GM19238 (cell line): Measurements from ENCODE around the gene DNAJC24.

Experiments used
- DNase-seq: peaks from one replicate; pipeline ENCODE4 v3.0.0; 2011; ENCODE audit warnings: low spot score; ENCODE audit not compliant: insufficient read length

The DNAJC24 gene

DNA sequence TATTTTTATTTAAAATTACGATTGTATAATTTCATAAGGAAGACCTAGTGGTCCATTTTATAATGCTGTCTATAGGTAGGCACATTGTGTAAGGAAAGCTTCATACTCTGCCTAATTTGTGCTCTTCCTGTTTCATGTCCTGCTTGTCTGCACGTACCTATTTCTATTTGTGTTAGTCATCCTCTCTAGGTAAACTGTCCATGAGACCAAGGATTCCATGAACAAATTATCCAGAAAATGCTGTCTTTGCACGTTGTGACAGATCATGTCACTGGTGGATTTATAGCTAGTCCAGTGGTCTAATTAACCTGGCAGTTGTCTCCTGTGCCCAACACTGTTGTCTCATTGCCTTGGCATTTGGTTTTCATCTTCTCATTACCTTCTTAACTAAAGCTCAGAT, 44.7 kb downstream of the DNAJC24 start:
- no peak for DNase-seq

DNA sequence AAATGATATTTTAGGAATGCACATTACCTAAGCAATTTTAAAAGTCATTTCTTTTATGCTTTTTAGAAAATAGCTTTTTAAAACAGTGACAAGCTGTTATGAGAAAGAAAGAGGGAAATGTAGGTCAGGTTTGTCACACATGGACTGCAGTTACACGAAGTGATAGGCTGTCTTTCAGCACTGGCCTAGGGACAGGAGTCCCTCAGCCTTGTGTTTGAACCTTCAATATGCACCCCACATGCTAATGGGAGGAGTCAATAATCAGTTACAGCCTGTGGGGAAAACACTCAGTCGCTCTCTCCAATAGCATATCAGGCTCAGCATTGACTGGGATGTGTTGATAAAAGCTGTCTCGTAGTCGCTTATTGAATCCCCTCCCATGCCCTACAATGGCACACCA, 45.8 kb downstream of the DNAJC24 start:
- DNase-seq, result no peak

DNA sequence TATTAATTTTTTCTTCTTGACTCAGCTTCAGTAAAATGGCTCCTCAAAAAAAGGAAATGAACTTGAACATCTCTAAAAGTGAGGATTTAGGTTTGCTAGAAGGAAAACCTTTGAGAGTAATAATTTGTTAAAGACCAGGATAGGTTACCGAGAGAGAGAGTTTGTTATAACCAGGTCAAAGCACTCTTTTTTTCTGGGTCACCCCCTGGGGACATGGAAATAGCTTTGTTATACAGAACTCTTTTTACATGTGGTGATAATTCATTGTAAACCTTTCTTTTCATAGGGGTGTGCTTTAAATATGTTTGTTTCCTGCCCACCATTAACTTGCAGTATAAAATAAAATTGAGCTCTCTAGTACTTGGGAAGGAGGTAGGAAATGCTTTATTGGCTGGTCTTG, 47.7 kb downstream of the DNAJC24 start:
- no peak for DNase-seq

DNA sequence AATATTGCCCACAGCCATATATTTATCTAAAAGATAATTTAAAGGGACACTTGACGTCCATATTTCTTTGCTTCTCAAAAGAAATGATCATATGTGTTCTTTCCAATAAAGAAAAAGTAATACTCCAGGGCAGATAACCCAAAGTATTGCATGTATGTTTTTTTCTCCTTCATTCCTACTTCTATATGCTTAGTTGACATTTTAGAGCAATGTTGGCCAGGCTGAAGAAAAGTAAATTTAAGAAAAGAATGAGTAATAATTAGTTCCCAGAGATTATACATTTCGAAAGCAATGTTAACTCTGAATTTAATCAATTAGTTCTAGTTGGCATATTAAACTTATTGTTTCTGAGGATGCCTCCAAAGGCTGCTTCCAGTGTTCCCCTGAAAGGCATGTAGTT, 48.2 kb downstream of the DNAJC24 start:
- DNase-seq, result no peak

DNA sequence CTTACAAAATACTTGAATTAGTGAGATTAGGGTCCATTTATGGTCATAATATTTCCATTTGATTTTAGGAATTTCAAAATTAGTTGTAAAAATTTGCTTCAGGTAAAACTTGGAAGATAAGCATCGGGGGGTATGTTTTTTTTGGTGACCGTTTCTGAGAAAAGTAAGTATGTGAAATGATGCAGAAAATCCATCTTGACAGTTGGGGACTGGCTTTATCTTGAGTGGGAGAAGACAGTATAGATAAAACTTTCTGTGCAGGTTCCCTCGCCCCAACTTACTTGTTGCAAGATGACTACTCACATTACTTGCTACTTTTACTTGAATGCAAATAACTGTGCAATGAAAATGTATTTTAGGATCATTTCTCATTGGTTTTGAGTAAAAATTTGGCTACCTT, 49.5 kb downstream of the DNAJC24 start:
- DNase-seq, result no peak

DNA sequence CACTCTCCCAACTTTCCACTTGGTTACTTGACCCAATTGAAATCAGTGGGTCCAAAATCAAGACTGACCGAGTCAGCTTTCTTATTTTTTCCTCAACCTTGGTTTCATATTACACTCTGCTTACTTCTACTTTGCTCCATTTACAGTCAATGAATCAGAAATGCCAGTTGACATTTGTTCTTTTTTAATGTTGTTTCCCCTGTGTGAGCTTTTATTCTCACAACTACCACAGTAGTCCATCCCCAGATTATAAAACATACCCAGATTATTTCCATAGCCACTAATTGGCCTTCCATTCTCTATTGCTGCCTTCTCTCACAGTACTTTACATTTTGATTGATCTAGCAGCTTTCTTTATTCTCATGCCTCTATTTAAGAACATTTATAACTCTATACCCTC, 50.0 kb downstream of the DNAJC24 start:
- DNase-seq, result no peak

DNA sequence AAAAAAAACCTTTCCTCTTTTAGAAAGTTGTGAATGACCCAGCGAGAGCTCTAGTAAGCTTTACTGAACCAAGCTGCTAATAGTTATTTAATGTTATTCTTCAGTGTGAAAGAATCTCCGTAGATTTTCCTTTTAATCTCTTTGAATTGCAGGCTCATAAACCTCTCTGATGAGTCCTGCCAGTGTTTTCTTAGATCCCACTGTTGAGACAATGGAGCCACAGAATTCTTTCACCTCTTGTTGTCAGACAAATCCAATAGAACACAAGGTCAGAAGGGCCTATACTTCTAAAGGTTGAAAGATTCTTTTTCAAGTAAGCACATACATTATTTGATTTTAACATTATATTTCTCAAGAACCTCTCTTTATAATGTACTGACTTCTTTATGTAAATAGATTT, 52.2 kb downstream of the DNAJC24 start:
- no peak for DNase-seq

DNA sequence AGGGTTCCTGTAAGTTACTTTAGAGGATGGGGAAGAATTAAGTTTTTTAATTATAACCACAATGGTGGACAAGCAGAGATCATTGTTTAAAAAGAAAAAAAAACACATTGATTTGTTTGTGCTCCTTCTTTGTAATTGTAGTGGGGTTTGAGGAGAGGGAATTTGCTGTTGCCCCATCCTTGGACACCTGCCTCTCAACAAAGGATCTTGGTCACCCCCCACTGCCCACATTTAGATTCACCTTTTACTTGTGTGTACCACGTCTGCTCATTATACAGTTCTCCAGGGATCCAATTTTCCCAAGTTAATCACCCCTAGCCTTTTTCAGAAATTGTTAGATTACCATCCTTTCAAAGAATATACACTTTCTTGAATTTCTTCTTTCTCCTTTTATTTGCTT, 53.0 kb downstream of the DNAJC24 start:
- DNase-seq, result no peak

DNA sequence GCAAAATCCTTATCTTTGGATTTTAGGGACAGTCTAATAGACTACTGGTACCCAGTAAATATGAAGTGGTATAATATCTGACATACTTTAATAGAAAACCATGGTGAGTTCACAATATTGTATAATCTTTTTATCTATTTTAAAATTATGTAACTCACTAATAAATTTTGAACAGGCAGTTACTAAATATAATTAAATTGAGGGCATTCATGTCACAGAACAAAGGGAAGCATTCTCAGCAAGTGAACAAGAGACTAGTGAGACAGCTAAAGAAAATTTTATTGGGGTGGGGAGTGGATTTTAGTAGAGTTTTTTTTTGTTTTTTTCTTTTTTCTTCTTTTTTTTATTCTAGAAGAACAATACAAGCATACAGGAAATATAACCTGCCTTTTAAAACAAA, 55.0 kb downstream of the DNAJC24 start:
- no peak for DNase-seq

DNA sequence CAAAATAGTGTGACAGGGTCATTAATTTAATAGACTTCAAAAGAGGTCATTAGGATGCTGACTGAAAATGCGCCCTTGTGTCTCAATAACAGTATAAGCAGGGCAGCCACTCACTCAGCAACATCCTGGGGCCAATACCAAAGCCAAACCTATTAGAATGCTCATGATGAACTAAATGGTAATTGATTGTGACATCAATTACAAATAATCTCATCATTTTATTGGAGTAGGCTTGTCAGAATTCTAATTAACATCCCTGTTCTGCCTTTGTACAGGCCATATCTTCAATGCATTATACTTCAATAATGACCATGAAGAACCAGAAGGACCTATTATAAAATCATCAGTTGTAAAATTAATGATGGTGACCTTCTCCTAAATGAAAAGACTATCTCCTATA, 64.2 kb downstream of the DNAJC24 start:
- DNase-seq, result no peak

DNA sequence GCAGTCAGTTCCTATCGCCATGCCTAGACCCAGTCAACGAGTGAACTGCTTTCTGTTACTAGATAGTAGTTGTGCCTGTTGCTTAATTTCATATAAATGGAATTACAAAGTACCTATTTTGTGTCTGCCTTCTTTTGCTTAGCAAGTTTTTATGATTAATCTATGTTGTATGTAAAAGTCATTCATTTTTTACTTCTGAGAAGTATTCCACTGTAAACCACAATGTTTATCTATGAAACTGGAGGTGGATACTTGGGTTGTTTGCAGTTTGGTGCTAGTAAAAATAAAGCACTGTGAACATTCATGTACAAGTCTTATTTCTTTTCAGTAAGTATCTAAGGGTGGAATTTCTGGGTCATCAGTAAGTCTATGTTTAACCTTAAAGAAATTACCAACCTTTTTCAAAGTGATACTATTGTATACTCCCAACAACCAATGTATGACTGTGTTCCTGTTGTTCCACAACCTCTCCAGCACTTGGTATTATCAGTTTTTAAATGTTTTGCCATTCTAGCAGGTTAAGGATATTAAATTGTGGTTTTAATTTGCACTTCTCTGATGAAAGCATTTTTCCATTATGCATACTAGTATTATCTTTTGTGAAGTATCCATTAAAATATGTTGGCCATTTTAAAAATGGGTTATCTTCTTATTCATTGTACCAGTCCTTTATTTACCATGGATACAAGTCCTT, 68.2 kb downstream of the DNAJC24 start:
- no peak for DNase-seq

DNA sequence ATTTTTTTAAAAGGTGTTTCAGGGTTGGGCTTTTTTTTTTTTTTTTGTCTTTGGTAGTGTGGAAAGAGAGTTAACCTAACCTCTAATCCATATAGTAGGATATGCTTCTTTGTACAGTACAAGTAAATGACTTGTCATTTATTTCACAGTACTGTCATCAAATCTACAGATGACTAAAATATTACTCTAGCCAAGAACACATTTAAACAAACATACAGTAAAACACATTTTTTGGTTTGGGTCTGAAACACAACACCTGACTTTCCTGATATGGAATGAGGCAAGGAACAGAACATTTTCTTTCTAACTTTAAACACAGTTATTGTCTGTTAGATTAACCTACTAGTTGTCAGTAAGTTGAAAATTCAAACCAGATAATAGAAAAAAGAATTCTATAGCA, 71.6 kb downstream of the DNAJC24 start:
- no peak for DNase-seq

DNA sequence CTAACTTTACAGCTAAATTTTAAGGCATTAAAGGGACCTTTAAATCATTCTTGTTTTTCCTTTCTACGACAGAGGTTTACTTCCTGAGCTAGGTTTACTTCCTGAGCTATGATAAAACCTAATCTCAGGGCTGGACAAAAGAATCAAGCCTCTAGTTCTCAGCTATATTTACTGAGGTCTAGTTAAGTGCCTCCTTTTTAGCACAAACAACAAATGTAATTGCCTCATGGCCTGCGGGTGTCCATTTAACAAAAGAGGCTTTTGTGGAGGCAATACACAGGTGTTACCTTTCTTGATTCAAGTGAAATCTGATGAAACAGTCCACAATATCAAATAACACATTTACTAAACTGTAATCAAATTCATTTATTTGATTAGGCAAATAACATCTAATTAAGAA, 72.4 kb downstream of the DNAJC24 start:
- no peak for DNase-seq

DNA sequence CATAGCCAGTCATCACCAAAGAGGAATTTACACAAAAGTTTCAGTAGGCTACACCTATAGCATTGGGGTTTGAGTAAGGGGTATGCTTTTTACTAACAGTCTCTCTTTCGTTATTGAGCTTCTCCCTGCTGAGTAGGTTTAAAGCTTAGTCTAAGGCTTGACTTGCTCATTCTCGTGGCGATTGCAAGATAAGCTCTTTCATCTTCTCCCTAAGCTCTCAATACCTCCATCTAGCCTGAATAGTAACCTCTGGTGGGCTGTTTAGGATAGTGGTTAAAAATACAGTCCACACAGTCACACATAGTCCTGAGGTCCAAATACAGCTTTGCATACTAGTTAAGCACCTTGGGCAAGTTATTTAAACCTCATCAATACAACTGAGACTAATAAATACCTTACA, 74.1 kb downstream of the DNAJC24 start:
- no peak for DNase-seq

DNA sequence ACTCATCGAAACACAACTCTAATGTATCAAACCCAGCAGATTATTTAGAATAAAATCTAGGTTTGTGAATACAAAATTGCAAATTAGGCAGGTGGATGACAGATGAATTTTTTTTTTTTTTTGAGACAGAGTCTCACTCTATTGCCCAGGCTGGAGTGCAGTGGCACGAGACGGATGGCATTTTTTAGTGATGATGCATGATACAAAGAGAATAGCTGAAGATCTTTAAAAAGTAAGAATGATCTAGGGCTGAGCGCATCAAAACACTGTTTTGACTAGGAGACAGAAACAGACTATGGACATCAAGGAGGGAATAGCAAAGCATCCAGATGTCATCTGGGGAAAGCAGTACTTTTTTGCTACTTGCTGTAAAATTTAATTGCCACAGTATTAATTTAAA, 76.0 kb downstream of the DNAJC24 start:
- DNase-seq, result no peak

DNA sequence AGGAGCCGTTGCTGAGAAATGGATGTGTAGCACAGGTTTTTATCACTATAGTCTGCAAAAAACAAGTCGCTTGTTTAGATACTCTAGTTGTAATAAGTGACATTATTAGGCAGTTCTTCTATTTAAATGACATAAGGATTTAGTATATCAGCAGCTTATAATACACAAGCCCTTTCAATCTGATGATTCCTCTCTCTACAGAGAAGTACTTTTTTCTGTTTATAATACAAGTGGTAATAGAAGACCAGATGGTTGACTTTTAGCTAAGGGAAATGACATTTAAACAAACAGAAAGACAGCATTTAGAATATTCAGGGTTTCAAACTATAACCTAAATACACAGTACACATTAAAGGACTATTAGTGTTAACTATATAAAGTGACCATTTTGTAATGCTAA, 79.4 kb downstream of the DNAJC24 start:
- no peak for DNase-seq

DNA sequence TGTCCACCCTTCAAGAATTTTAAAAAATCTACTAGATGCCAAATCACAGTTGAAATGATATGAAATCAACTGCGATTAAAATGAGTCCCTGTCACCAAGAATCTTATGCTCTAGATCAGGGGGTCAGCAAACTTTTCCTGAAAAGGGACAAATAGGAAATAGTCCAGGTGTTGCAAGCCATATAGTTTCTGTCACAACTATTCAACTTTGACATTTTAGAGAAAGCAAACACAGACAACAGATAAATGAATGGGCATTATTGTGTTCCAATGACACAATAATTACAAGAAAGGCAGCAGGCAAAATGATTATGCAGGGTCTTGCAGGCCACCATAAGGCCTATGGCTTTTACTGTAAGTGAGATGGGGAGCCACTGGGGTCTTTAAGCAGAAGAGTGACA, 81.2 kb downstream of the DNAJC24 start:
- DNase-seq, result no peak

DNA sequence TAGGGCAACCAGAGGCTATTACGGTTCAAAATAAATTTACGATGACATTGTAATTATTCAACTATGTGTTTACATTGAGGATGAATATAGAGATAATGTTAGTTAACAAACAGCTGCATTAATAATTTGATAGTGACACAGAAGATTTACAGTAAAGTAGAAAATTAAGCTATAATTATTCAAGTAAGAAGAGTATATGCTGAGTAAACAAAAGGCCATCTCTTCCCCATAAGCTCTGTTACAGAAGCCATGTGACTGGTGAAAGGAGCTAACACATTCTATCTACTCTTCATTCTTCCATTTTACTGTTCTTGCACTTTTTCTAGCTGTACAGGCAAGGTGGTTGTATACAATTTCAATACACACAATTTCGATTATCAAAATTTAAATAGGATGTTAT, 85.5 kb downstream of the DNAJC24 start:
- no peak for DNase-seq

DNA sequence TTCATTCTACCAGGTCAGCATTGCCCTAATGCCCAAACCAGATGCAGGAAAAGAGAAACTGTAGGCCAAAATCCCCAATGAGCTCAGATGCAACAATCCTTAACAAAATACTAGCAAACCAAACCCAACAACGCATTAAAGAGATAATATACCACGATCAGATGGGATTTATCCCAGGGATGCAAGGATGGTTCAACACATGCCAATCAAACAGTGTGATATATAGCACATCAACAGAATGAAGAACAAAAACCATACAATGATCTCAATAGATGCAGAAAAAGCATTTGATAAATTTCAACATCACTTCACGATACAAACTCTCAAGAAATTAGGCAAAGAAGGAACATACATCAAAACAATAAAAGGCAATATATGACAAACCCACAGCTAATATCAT, 94.8 kb downstream of the DNAJC24 start:
- DNase-seq, result no peak

DNA sequence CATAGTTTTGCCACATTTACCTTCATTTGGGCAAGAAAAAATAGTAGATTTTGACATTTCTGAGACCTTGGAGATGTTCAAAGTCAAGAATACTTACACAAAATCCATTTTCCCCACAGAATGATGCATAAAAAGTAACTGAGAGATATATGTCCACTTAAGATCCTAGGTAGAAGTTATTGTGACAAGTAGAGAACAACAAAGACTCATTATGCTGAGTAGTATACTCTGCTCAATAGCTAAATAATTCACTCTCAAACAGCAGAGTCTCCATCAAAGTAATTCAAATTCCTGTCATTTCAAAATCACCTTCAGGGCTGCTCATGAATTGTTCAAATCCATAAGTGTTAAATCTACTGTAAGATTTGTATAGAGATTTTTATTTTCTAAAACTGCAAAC, 104.4 kb downstream of the DNAJC24 start:
- no peak for DNase-seq

DNA sequence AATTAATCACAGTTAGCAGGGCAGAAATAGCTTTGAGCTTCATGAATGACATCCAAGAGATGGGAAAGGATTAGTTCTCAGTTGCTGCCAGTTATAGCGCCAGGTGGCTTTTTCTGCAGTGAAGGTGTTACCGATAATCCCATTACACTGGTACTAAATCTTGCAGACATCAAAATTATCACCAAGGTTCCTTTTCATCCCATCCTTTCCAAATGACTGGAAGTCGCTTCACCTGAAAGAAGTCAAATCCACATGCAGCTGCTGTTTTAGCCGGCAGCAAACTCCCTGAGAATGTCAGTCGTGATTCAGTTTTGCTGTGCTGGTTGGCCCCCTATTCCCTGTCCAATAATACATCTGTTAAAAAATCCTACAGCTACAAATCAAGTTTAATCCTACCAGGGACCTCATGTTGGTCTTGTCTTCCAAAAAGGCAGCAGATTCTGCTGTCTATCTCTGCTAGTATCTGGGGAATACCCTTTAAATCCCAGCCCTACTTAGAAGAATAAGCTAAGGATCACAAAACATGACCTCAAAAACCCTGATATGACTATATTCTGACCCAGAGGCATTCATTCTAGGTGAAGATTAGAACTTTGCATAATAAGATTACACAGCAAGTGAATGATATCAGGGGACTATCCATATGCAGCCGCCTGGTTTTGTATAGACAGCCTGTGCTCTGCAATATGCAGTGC, 108.0 kb downstream of the DNAJC24 start:
- no peak for DNase-seq

DNA sequence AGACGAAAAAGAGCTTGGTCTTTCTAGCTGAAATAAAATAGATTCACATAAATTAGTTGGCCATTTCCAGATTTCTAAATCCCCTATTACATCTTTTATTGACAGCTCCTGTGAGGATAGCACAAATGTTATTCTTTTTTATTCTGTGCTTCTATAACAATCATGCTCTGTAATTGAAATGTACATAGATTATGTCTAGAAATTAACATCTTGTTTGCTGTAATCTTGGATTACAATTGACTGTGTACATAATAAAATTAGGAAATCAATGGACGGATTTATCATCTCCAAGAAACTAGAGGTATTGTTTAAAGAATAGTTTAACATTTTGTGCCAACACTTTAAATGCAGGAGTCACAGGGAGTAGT, 108.5 kb downstream of the DNAJC24 start:
- DNase-seq, result no peak

DNA sequence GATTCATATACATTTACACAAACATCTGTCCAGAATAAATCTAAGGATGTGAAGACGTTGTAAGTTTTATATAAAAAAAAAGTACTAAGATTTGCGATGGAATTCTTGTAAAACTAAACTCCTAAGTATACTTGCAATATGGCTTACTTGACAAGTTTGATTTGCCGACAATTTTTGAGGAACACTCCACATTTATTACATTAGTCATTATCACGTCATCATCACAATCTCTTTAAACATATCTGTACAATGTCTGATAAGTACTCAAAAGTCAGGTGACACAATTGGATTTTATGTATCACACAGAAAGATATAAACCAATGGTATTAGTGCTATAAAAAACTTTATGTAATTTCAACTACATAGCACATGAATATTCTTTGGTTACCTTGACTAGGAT, 109.4 kb downstream of the DNAJC24 start:
- no peak for DNase-seq

DNA sequence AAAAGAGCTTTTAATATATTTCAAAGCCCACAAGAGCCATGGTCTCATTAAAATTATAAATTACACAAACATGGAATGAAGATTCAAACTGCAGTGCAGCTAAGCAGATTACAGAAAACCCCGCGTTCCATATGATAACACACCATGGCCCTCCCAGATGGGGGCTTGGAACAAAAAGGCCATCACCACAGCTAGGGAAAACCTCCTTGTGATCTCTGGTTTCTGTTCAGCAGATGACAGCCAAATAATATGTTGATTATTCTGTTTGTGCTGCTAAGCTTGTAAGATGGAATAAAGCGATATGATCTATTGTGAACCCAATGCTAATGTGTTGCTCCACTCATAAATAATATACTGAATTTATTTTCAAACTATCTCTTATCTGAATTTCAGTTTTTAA, 111.3 kb downstream of the DNAJC24 start:
- DNase-seq, result no peak
